GM18511 (cell line): ENCODE results near the gene PPM1H.
"Not testable (repeated sequence)": the region's sequence is repeated elsewhere in the genome, so short reads cannot be mapped to it uniquely, and the experiment has no call there.

Experiments used
- ATAC-seq: cut with Tn5 transposase; IDR thresholded peaks from one replicate; pipeline ENCODE4 v1.9.1; 2021; ENCODE audit warnings: mild to moderate bottlenecking, moderate library complexity; ENCODE audit not compliant: unreplicated experiment

The PPM1H gene

DNA sequence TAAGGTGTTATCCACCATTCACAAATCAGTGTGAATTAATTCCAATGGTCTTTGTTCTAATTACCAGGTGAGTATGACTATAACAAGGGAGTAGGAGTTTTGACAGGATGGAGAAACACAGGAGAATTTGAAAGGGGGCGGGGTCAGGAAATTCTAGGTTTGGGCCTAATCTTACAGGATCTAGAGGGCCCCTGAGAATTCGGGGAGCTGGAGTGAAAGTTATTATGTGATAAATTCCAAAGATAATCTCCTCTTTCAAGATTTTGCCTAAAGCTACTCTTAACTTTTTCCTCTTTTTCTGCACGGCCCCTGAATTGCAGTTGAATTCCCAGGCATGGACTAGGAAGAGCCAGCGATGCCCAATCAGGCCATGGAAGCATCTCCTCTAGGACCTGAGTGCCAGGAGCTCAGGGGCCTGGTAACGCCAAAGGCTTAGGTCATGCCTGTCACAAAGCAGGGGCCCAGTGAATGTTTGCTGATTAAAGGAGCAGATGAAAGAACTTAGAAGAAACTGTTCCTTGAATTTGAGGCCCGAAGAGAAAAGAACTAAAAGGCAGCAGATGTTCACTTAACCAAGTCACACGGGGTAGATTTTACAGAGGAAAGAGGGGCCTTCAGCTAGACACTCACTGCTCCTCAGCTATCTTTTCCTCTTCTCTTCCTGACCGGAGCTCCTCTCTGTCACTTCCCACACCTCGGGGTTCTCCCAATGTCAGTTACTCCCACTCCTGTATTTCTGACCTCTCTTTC is 195.5 kb downstream of the PPM1H start:
- ATAC-seq = no peak

DNA sequence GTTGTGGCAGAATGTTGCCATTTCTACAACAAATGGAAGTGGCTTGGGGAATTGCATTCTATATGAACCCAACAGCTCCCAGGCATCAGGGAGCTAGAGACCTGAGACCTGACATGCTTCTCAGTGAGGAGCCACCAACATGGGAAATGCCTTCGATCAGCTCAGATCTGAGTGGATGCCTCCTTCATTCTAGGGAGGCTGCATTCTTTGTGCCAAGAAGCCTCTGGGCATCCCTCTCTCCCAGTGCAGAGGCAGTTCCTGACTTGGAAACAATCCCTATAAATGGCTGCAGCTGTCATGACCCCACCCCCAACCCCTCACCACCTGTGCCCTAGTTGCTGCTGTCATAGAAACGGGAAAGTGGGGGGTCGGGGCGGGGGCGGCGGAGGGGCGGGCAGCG is 196.3 kb downstream of the PPM1H start:
- no peak for ATAC-seq

DNA sequence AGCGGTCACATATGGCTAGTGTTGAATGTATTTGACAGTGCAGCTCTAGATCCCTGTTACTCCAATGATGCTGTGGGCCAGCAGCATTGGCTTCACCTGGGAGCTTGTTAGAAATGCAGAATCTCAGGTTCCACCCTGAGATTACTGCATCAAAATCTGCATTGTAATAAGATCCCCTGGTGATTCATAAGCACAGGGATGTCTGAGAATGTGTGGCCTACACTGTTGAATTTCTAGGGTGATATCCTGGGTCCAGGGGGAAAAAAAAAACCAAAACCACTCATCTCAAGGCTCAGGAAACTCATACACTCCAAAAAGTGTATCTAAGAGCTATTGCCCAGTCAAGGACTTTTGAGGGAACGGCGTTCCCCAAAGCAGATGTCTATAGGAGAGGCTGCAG is 196.8 kb downstream of the PPM1H start:
- no peak for ATAC-seq

DNA sequence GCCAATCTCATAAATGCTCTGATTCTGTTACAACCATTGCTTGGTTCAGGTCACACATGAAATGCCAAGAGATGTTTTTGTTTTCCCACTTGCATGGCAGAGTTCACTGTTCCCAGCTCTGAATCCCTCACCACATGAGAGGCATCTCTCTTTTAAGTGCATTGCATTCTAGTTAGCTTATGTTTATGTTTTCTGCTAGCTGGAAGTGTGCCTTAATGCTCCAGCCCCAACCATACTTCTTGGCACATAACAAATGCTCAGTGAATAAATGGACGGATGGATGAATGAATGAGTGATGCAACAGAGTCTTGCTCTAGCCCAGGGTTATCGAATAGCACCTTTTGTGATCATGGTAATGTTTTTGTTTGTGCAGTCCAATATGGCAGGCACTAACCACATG is 197.3 kb downstream of the PPM1H start:
- no peak for ATAC-seq

DNA sequence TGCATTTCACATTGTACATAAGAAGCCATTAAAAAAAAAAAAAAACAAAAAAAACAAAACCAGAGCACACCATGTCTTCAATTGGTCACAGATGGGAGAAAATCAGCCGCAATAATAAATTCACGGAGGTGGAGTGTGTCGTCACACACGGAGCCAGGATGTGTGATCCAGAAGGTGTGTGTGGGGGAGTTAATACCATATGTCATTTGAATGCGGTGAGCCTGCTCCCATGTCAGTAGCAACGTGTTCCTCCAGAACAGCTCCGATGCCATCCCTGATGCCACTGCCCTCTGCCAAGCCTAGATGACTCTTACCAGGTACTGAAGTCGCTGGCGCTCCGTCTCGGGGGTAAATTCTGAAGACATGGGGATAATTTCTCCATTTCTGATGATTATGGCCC is 197.8 kb downstream of the PPM1H start:
- ATAC-seq = no peak

DNA sequence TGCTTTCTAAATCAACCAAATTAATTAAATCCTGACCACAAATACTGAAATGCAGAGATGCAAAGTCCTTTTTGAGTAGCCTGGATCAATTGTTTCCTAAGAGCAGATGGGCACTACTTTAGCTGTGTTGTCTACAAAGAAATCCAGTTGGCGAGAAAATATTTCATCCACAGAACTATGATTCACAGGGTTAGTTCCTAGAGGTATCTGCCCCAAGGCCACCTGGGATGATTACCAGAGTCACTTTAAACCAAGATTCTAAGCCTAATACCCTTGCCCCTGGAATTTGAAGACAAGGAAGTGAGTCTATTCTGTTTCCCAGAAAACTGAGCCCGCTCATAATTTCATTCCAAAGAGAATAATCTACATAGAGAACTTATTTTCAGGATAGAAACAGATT is 198.4 kb downstream of the PPM1H start:
- ATAC-seq = no peak

DNA sequence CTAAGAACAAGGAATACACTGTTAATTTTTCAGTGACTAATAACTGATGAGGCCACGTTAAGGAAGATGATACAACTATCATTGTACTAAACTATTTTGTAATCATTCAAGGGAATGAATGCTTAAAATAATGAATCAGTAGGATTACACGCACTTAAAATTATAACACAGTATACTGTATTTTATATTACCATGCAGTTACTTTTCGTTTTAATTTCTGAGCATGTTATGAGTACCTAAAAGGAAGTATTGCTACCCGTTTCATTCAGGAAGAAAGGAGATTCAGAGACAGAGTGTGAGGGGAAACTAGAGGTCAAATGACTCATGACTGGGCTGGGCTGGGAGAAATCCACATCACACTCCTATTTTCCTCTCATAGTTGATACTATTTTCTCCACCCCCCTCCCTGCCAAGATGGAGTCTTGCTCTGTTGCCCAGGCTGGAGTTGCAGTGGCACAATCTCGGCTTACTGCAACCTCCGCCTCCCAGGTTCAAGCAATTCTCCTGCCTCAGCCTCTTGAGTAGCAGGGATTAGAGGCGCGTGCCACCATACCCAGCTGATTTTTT is 202.0 kb downstream of the PPM1H start:
- ATAC-seq = no peak

DNA sequence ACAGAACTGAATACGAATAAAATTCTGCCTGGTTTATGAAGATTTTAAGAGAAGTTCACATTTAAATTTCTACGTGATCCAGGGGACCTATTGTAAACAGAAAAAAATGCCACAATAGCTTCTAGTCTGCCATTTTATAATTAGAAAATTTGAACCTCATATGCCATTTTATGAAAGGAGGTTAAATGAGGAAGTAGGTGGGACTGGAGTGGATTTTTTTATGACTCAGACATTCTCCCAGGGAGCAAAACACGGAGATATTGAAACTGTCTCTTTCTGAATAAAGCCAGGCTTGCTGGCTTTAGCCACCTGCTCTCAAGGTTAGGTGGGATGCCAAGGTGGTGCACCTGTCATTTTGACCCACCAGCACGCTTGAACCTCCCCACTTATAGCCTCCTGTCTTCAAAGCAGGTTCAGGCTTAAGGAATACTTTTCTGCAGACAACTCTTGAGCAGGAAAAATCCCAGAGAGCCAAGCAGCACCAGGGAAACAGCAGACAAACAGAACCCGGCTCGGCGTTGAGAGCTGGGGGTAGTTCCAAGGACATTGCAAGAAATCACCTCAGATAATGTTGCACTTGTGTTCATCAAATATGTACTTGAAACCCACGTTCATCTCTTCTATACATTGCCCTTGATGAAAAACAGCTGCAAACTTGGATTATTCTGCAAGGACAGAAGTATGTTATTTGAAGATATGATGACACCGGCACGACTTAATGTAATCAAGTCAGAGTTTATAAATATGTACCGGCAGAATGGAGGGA is 203.7 kb downstream of the PPM1H start:
- no peak for ATAC-seq

DNA sequence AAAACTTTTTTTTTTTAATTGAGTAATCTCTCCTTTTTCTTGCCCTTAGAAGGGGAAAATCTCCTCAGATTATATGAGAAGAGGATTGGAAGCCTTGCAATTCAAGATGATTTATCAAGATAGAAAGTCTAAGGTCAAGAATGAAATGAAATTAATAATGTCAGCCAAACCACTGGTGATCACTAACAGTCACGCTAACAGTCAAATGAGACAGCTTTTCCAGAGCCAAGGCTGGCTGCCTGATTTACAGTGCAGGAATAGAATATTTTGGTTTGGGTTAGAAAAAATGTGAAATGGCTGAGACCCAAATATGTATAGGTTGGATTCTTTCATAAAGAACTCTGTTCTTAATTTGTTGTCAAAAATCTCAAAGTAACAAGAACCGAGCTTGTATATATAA is 204.3 kb downstream of the PPM1H start:
- no peak for ATAC-seq

DNA sequence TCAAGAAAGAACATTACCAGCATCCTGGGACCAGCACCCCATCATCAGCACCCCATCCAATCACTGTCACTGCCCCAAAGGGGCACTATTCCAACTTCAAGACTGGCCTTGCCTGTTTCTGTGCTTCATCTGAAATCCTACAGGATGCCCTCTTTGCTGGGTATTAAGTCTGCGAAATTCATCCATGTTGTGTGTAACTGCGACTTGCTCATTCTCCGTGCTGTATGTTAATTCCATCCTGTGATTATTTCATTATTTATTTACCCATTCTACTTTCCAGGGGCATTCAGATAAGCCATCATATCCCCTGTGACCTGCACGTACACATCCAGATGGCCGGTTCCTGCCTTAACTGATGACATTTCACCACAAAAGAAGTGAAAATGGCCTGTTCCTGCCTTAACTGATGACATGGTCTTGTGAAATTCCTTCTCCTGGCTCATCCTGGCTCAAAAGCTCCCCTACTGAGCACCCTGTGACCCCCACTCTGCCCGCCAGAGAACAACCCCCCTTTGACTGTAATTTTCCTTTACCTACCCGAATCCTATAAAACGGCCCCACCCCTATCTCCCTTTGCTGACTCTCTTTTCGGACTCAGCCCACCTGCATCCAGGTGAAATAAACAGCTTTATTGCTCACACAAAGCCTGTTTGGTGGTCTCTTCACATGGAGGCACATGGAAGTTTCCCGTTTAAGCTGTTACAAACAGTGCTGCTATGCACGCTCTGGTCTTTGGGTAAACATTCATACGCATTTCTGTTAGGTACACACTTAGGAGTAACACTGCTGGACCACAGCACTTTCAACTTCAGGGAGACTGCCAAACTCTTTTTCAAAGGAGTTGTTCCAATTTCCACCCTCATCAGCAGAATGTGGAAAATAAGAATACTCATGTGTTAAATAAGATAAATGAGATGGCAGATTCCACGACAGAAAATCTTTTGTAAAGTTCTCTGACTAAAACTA is 205.1 kb downstream of the PPM1H start:
- ATAC-seq = not testable (repeated sequence)

DNA sequence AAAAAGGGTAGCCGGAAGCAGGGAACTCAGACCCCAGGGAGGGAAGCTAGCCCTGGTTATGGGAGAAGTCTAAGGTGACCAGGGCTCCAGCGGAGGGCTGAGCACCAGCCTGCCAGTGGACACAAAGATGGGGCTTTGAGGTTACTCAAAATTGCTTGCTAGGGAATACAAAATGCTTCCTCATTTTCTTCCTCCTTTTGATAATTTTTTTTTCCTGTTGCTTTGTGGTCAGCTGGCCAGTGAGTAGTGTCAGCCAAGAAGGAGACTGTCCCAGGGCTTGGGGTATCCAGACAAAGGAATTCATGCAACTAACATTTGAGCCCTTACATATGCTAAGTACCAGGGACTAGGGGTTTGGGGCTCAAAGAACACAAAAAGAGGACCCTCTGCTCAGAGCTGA is 206.2 kb downstream of the PPM1H start:
- no peak for ATAC-seq

DNA sequence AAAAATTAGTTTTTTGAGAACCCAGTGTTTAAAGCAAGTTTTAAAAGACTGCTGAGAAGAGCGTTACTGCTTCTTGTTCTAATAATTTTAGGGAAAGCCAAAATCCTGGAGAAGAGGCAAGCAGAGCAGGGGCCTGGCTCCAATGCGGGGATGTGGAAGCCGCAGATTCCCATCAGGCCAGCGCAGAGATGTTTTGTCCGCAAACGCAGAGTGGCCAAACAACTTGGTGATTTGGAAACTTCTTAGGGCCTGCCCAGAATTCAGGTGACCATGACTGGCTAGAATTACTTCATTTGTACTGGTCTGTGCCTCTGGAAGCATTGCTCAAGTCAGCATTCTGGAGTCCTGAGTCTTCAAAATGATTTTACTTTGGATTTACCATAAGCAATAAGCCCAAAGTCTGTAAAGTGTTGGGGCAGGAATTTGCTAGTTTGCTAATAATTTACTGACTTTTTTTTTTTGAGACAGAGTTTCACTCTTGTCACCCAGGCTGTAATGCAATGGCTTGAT is 208.4 kb downstream of the PPM1H start:
- ATAC-seq = no peak

DNA sequence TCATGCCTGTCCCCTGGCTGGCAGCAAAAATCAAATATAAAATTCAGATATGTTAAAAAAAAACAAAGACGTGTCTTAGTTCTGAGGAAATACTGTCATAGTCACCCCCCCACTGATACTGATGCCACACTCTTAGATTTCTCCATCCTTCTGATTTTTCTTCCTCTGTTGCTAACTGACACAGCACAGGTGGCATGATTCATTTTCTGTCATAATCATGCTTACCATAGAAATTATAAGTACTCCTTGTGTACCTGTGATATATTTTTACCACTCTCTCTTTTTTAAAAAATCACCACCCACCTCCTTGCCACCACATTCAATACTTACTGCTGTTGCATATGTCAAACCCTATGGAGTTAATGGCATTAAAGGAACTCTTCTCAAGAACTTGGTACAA is 209.2 kb downstream of the PPM1H start:
- no peak for ATAC-seq

DNA sequence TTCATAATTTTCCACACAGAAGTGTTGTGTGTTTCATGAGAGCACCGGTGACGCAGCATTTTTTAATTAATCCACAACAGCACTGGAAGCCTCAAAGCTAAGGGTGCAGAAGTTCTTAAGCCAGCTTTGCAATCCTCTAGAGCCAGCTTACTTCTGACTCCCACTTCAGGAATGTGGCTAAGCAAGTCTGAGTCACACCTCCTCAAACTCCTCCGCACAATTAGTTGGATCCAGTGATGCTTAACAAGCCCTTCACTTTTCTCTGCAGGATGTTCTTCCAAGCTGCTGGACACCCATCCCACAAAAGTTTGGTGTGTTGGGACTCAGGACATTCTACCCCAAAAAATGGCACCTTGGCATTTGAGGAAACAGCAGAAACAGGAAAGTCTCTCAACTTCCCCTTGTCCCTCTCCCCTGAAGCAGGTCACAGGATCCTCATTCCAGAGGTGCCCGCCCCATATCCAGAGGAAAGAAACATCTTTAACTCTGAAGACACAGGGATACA is 210.0 kb downstream of the PPM1H start:
- no peak for ATAC-seq

DNA sequence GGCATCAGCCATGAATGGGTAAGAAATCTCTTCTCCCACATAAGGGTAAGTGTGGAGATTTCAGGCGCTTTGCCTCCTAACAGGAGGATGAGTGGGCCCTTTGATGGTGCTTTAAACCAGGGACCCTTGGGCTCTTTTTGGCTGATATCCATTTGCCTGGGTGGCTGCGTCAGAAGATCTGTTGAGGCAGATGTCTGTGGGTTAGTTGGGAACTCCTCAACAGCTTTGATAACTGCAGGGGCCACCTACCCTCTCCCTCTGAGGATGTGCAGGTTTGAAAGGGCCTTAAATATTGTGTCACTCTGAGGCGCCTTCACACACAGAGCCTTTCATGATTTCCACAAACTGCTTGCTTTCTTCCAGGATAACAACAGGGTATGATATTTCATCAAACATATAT is 210.7 kb downstream of the PPM1H start:
- no peak for ATAC-seq

DNA sequence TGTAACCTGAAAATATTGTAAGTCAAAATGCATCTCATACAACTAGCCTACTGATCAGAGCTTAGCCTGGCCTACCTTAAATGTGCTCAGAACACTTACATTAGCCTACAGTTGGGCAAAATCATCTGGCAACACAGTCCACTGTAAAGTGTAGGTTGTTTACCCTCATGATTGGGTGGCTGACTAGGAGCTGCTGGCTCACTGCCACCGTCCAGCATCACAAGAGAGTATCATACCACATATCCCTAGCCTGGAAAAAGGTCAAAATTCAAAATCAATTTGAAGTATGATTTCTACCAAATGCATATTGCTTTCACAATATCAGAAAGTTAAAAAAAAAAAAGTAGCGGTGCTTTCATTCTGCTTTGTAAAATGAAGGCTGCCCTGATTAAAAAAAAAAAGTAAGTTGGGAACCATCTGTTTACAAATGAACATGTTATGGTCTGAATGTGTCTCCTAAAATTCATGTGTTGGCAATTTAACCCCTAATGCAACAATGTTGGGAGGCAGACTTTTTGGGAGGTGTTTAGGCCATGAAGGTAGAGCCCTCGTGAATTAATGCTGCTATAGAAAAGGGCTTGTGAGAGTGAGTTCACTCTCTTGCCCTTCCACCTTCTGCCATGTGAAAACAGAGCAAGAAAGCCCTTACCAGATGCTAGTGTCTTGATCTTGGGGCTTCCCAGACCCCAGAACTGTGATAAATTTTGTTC is 211.8 kb downstream of the PPM1H start:
- ATAC-seq = no peak

DNA sequence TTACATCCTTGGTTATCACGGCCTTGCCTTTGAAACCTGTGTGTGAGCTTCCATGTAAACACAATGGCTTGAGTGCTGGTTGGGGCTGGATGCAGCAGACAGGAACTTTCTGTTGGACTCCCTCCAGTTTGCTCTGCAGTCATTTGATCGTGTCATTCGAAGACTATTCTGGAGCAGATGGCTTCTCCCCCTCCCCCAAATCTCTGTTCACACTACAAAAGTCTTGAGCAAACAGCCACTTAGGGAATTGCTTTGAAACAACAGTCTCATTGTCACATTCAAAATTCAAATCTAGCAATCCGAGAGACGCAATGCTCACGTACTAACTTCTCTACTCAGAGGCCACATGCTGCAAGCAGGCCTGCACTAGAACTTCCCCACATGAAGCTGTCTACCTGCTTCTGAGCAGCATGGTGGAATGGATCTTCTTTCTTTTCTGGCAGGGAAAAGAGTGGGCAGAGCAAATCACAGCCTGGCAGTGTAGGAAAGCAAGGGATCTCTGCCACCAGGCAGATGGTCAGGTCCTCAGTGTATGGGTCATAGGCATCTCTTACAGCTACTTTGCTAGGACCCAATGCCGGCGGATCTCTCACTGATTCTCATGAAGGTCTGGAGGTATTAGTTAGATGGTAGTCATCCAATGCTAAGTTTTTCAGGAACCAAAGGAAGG is 214.2 kb downstream of the PPM1H start:
- no peak for ATAC-seq

DNA sequence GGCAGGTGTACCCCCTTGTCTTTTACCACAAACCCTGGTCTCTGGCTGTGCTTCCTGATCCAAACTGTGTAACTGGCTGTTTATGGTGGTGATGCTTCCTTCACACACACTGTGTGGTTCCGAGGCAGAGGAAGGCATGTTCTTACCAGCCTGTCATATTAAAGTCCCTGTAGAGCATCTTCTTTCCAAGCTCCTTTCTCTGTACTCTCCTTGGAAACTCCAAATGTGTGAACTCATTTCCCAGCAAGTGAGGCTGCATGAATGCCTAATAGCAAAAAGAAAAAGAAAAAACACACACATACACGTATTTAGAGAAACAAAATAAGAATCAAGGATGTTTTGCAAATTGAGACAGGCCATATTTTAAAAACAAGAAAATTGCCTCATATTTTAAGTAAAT is 214.9 kb downstream of the PPM1H start:
- no peak for ATAC-seq

DNA sequence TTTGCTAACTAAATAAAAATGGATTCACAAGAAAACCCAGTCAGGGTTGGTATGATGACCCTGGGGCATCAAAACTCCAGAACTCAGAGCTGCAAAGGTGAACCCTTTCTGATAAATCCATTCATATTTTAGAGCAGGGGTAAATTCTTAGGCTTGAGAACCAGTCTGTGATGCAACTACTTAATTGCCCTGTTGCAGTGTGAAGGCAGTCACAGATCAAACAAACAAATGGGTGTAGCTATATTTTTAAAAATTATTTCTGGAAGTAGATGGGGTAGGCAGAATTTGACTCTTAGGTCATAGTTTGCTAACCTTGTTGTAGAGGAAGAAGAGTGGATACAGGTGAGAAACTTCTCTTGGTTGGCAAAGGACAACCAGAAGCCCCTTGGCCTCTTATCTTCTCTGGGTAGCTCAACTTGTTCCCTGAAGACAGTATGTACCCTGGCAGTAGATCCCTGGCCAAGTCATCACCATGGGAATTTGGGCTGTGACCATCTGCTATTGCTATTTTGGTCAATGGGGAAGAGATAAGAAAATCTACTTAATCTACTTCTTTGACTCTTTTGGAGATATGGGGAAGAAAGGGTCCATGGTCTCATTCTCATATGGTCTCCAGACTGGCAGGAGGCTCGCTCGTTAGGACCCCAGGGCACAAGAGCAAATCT is 216.1 kb downstream of the PPM1H start:
- ATAC-seq = no peak
